K562 (cell line): ENCODE data around the gene POLA1. TPM values are rescaled to one million over a fixed set of nuclear protein-coding genes. Genes with fewer than 3 reads are reported as not detected.

Experiments used
- ATAC-seq: fragments of 200-7000 bp; cut with Tn5 transposase; 3 replicates; pipeline ENCODE4 v1.9.1; 2020; ENCODE audit warnings: moderate library complexity
- BruUV-seq: library from RNA; stranded (reverse); fragments of 400-500 nt; replicated peaks from 2 replicates; lab custom pipeline; 2021; lab: Mats Ljungman, UMichigan
- CTCF ChIA-PET: fragments of 300-600 bp; formaldehyde crosslinking; extraction: SDS; loops from one replicate; lab custom pipeline; 2021; ENCODE audit warnings: low intra/inter-chr PET ratio; lab: Yijun Ruan, JAX
- POLR2A ChIA-PET: fragments of 300-600, 350-650 bp; sonication (Branson Sonifier 250); formaldehyde crosslinking; extraction: SDS; loops from one replicate; lab custom pipeline; 2021; ENCODE audit warnings: antibody characterized with exemption, inconsistent platforms; lab: Yijun Ruan, JAX
- DNase-seq, 4 experiments: peaks; one replicate each; pipeline versions ENCODE4 v3.0.0 to v3.0.0-alpha.2; 2011 to 2018; ENCODE audit warnings: low spot score in 3 of 4, mixed read lengths in 3 of 4; ENCODE audit errors: extremely low read depth in 1 of 4
- FAIRE-seq: peaks from 2 replicates; lab custom pipeline; 2011; peaks lifted over from hg19 to GRCh38; lab: Jason Lieb, UNC
- H2AFZ ChIP-seq: 2 replicates; pipeline ENCODE4 v1.6.0; 2011; ENCODE audit warnings: low read depth, low read length, control low read depth, inconsistent platforms
- H3K27ac ChIP-seq: fragments of 200-600 bp; 3 replicates; pipeline ENCODE4 v1.8.0; 2011; ENCODE audit warnings: low read depth, mild to moderate bottlenecking, control low read depth, inconsistent platforms, low read length, moderate library complexity, mixed read lengths; ENCODE audit errors: extremely low read depth
- H3K27me3 ChIP-seq, 2 experiments: fragments of 300-600 bp in 1 of 2; 2 replicates in 1 of 2; 3 replicates in 1 of 2; pipeline versions ENCODE4 v1.6.0 to v1.8.0; 2011; ENCODE audit warnings: inconsistent platforms in 2 of 2, low read length in 2 of 2, mild to moderate bottlenecking in 1 of 2, mixed read lengths in 1 of 2, moderate library complexity in 1 of 2; ENCODE audit not compliant: control insufficient read depth in 2 of 2, insufficient read depth in 2 of 2
- H3K36me3 ChIP-seq: fragments of 300-600 bp; 3 replicates; pipeline ENCODE4 v1.8.0; 2011; ENCODE audit warnings: mild to moderate bottlenecking, low read length, inconsistent platforms; ENCODE audit not compliant: control insufficient read depth, insufficient read depth
- H3K4me1 ChIP-seq, 2 experiments: fragments of 200-600 bp in 1 of 2; replicated peaks in 1 of 2; 2 replicates in 1 of 2; 3 replicates in 1 of 2; pipeline versions ENCODE4 v1.5.1 to v1.8.0; 2011; ENCODE audit warnings: inconsistent platforms in 2 of 2, low read length in 2 of 2, mild to moderate bottlenecking in 1 of 2, mixed read lengths in 1 of 2, moderate library complexity in 1 of 2; ENCODE audit not compliant: control insufficient read depth in 2 of 2, insufficient read depth in 2 of 2
- H3K4me2 ChIP-seq: 2 replicates; pipeline ENCODE4 v1.6.1; 2011; ENCODE audit warnings: low read length, control low read depth, inconsistent platforms, mixed read lengths; ENCODE audit not compliant: insufficient read depth
- H3K4me3 ChIP-seq: fragments of 200-600 bp; sonication (generic), shearing (Covaris generic); 2 replicates; pipeline ENCODE4 v1.5.1; 2016; ENCODE audit warnings: control low read depth, inconsistent platforms
- H3K79me2 ChIP-seq: fragments of 200-600 bp; 3 replicates; pipeline ENCODE4 v1.8.0; 2011; ENCODE audit warnings: low read length, inconsistent platforms; ENCODE audit not compliant: control insufficient read depth, insufficient read depth
- H3K9ac ChIP-seq, 2 experiments: 2 replicates each; pipeline versions ENCODE4 v1.6.0 to v1.6.1; 2011; ENCODE audit warnings: low read depth in 2 of 2, low read length in 2 of 2, control low read depth in 1 of 2, inconsistent platforms in 1 of 2, mild to moderate bottlenecking in 1 of 2, mixed read lengths in 1 of 2; ENCODE audit not compliant: insufficient read depth in 1 of 2
- H3K9me1 ChIP-seq: one replicate; pipeline ENCODE4 v1.6.0; 2011; ENCODE audit warnings: inconsistent platforms, mild to moderate bottlenecking, low read length, moderate library complexity; ENCODE audit not compliant: control insufficient read depth, insufficient read depth
- H3K9me3 ChIP-seq: replicated peaks from 2 replicates; pipeline ENCODE4 v1.5.1; 2011; ENCODE audit warnings: low read depth, low read length, inconsistent platforms; ENCODE audit not compliant: control insufficient read depth, insufficient read depth
- H4K20me1 ChIP-seq: replicated peaks from 2 replicates; pipeline ENCODE4 v1.6.1; 2011; ENCODE audit warnings: low read length, inconsistent platforms, mixed read lengths; ENCODE audit not compliant: control insufficient read depth, insufficient read depth
- GATA2 ChIP-seq: sonication (generic); formaldehyde crosslinking; IDR thresholded peaks from 2 replicates; pipeline ENCODE4 v1.4.0; 2020; ENCODE audit warnings: mild to moderate bottlenecking, missing genetic modification reagents
- HEY1 ChIP-seq: fragments of 250-450 bp; sonication (Bioruptor Pico); IDR thresholded peaks from 2 replicates; pipeline ENCODE4 v1.5.0; 2020; ENCODE audit warnings: mild to moderate bottlenecking, moderate library complexity, borderline replicate concordance
- NFRKB ChIP-seq: fragments of 450-650 bp; IDR thresholded peaks from 2 replicates; pipeline ENCODE4 v1.6.1; 2016; ENCODE audit warnings: low read depth
- NUFIP1 ChIP-seq: fragments of 450-650 bp; IDR thresholded peaks from 2 replicates; pipeline ENCODE4 v1.6.1; 2018; ENCODE audit not compliant: partially characterized antibody
- TCF7 ChIP-seq: sonication (generic); IDR thresholded peaks from 2 replicates; pipeline ENCODE4 v1.6.1; 2016; ENCODE audit warnings: antibody characterized with exemption, borderline replicate concordance
- WGBS: fragments of 100-300 bp; shearing (Covaris generic); methylation state at CpG from one replicate; pipeline ENCODE4 v1.1.6; 2016; ENCODE audit warnings: low coverage, mixed read lengths; ENCODE audit not compliant: insufficient coverage; ENCODE audit errors: missing lambda C conversion rate; 5-methylcytosine and 5-hydroxymethylcytosine counted together
- in situ Hi-C: fragments of 300-500 bp; cut with MboI; formaldehyde crosslinking; loops from 4 replicates; pipeline ENCODE4 v1.15.0; 2018; ENCODE audit warnings: inconsistent platforms, mixed read lengths
- intact Hi-C: fragments of 100-400 bp; cut with micrococcal nuclease; formaldehyde crosslinking; loops from 2 replicates; pipeline ENCODE4 v1.14.2; 2022
- polyA plus RNA-seq, 8 experiments: library from polyadenylated mRNA; depleted of rRNA in 4 of 8; stranded (reverse) in 5 of 8; unstranded in 3 of 8; fragments of >200 nt; fragmentation: Nextera tagmentation in 2 of 8; fragmentation: Illumina TruSeq in 1 of 8; extraction: Ambion mirVana in 2 of 8; extraction: Trizol in 1 of 8; gene quantifications; 2 replicates each; pipeline versions ENCODE4 v1.2.1 to v1.2.3, GENCODE V29; 2011 to 2014; ENCODE audit warnings: inconsistent platforms in 1 of 8, missing spikeins in 1 of 8
- total RNA-seq, 7 experiments: library from RNA; depleted of rRNA in 6 of 7; stranded (reverse); fragments of >200 nt in 6 of 7; fragmentation: Illumina TruSeq in 2 of 7; extraction: Trizol in 2 of 7; gene quantifications; 2 replicates each; pipeline versions ENCODE4 v1.2.1 to v1.2.3, GENCODE V29; 2011 to 2021; ENCODE audit warnings: low replicate concordance in 1 of 7
- TF ChIP-seq, protein P1 (sequence below): fragments of 250-450 bp; sonication (Bioruptor Pico); IDR thresholded peaks from 2 replicates; pipeline ENCODE4 v1.5.0; 2022; ENCODE audit warnings: mild to moderate bottlenecking
- TF ChIP-seq, protein P2 (sequence below): sonication (generic); formaldehyde crosslinking; IDR thresholded peaks from 2 replicates; pipeline ENCODE4 v1.8.0; 2022; ENCODE audit warnings: missing genetic modification reagents, mild to moderate bottlenecking, borderline replicate concordance

POLA1 gene
- total and polyA plus RNA-seq, 9 of the 15 experiments (the other 6 are each of a cell fraction or from before 2014, with no cell fraction given): 8.6 to 48.4 (median 27.4) TPM

- Histone ChIP-seq H3K9me3 (no peaks in the 10 kb centered on the region), H3K4me2 (no peak overlapping the region), H3K4me3 (no peak overlapping the region), H3K27ac (no peak overlapping the region), H3K4me1 (no peaks in the 10 kb centered on the region), H4K20me1 (no peaks in the 10 kb centered on the region), H3K9ac (no peak overlapping the region), H3K79me2 (no peaks in the 10 kb centered on the region), H3K9me1 (no peaks in the 10 kb centered on the region), H3K36me3 (no peaks in the 10 kb centered on the region), H2AFZ (no peak overlapping the region), H3K27me3 (no peaks in the 10 kb centered on the region)
- intact Hi-C loops (no loop called here), in situ Hi-C loops (no loop called here)
- FAIRE-seq: no peak
- WGBS: 7% methylated on average over 2 of the region's 2 CpGs
- ChIA-PET POLR2A (no interaction called here), CTCF (no interaction called here)
- no TSS peak for BruUV-seq
- no peak for DNase-seq
- no peak for ATAC-seq
- TF ChIP-seq TCF7: no peak
- TF ChIP-seq GATA2: no peak
- TF ChIP-seq NFRKB: no peak
- TF ChIP-seq, protein P1, sequence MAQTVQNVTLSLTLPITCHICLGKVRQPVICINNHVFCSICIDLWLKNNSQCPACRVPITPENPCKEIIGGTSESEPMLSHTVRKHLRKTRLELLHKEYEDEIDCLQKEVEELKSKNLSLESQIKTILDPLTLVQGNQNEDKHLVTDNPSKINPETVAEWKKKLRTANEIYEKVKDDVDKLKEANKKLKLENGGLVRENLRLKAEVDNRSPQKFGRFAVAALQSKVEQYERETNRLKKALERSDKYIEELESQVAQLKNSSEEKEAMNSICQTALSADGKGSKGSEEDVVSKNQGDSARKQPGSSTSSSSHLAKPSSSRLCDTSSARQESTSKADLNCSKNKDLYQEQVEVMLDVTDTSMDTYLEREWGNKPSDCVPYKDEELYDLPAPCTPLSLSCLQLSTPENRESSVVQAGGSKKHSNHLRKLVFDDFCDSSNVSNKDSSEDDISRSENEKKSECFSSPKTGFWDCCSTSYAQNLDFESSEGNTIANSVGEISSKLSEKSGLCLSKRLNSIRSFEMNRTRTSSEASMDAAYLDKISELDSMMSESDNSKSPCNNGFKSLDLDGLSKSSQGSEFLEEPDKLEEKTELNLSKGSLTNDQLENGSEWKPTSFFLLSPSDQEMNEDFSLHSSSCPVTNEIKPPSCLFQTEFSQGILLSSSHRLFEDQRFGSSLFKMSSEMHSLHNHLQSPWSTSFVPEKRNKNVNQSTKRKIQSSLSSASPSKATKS (CRISPR knock-in tag): no peak
- TF ChIP-seq HEY1 (CRISPR knock-in tag): no peak
- TF ChIP-seq NUFIP1: no peak
- TF ChIP-seq, protein P2, sequence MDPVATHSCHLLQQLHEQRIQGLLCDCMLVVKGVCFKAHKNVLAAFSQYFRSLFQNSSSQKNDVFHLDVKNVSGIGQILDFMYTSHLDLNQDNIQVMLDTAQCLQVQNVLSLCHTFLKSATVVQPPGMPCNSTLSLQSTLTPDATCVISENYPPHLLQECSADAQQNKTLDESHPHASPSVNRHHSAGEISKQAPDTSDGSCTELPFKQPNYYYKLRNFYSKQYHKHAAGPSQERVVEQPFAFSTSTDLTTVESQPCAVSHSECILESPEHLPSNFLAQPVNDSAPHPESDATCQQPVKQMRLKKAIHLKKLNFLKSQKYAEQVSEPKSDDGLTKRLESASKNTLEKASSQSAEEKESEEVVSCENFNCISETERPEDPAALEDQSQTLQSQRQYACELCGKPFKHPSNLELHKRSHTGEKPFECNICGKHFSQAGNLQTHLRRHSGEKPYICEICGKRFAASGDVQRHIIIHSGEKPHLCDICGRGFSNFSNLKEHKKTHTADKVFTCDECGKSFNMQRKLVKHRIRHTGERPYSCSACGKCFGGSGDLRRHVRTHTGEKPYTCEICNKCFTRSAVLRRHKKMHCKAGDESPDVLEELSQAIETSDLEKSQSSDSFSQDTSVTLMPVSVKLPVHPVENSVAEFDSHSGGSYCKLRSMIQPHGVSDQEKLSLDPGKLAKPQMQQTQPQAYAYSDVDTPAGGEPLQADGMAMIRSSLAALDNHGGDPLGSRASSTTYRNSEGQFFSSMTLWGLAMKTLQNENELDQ (CRISPR knock-in tag): no peak
These were observed 9.7 kb upstream of the POLA1 start for GRCh38 chrX:24684048-24684447.
